H1 (cell line): Measurements from ENCODE around the gene ZNF20. TPM values are rescaled to one million over a fixed set of nuclear protein-coding genes. Genes with fewer than 3 reads are reported as not detected.

Source experiments
- CTCF ChIA-PET: fragments of 300-600 bp; sonication (Branson Sonifier 250); formaldehyde crosslinking; loops from one replicate; lab custom pipeline; 2021; ENCODE audit not compliant: partially characterized antibody; lab: Charles Lee
- POLR2A ChIA-PET: fragments of 300-600 bp; sonication (Branson Sonifier 250); formaldehyde crosslinking; loops from one replicate; lab custom pipeline; 2021; ENCODE audit warnings: inconsistent platforms; ENCODE audit not compliant: partially characterized antibody; lab: Charles Lee
- DNase-seq, 2 experiments: peaks; one replicate each; pipeline versions ENCODE4 v3.0.0 to v3.0.0-alpha.2; 2010 to 2022; ENCODE audit warnings: low spot score in 2 of 2, low read depth in 1 of 2, mixed read lengths in 1 of 2
- FAIRE-seq: peaks from 2 replicates; lab custom pipeline; 2011; peaks lifted over from hg19 to GRCh38; lab: Jason Lieb, UNC
- H2AFZ ChIP-seq: 2 replicates; pipeline ENCODE4 v1.8.1; 2012; ENCODE audit warnings: low read length, inconsistent platforms
- H2AK5ac ChIP-seq: 2 replicates; pipeline ENCODE4 v1.6.1; 2013; ENCODE audit warnings: low read depth, low read length
- H2BK120ac ChIP-seq: replicated peaks from 2 replicates; pipeline ENCODE3; 2013; ENCODE audit warnings: low read depth, low read length, inconsistent platforms
- H2BK12ac ChIP-seq: 2 replicates; pipeline ENCODE4 v1.6.1; 2013; ENCODE audit warnings: low read depth, low read length
- H2BK15ac ChIP-seq: 2 replicates; pipeline ENCODE4 v1.6.1; 2013; ENCODE audit warnings: low read length
- H2BK20ac ChIP-seq: 2 replicates; pipeline ENCODE4 v1.6.1; 2013; ENCODE audit warnings: low read length
- H2BK5ac ChIP-seq: 2 replicates; pipeline ENCODE4 v1.6.1; 2013; ENCODE audit warnings: low read depth, low read length
- H3K14ac ChIP-seq: 2 replicates; pipeline ENCODE4 v1.6.1; 2013; ENCODE audit warnings: inconsistent platforms; ENCODE audit not compliant: insufficient read length
- H3K18ac ChIP-seq: 2 replicates; pipeline ENCODE4 v1.6.1; 2013; ENCODE audit warnings: low read length; ENCODE audit errors: extremely low read depth
- H3K23ac ChIP-seq: 2 replicates; pipeline ENCODE4 v1.6.1; 2013; ENCODE audit warnings: inconsistent platforms; ENCODE audit not compliant: insufficient read length
- H3K23me2 ChIP-seq: 2 replicates; pipeline ENCODE4 v1.6.1; 2013; ENCODE audit warnings: low read depth, low read length
- H3K27ac ChIP-seq: 2 replicates; pipeline ENCODE4 v1.6.1; 2011; ENCODE audit warnings: low read depth, low read length, inconsistent platforms
- H3K27me3 ChIP-seq, 4 experiments: replicated peaks in 1 of 4; 1 replicate in 1 of 4; 2 replicates in 3 of 4; pipeline versions ENCODE4 v1.6.1 to v1.8.1; 2011 to 2013; ENCODE audit warnings: low read length in 3 of 4, mild to moderate bottlenecking in 3 of 4, inconsistent platforms in 2 of 4, mixed read lengths in 2 of 4, moderate library complexity in 1 of 4; ENCODE audit not compliant: control insufficient read depth in 3 of 4, insufficient read depth in 3 of 4; ENCODE audit errors: extremely low read depth in 1 of 4
- H3K36me3 ChIP-seq, 4 experiments: 2 replicates each; pipeline versions ENCODE4 v1.6.1 to v1.8.1; 2011 to 2013; ENCODE audit warnings: mild to moderate bottlenecking in 4 of 4, low read length in 3 of 4, moderate library complexity in 2 of 4, control low read depth in 1 of 4, inconsistent platforms in 1 of 4; ENCODE audit not compliant: insufficient read depth in 4 of 4, control insufficient read depth in 2 of 4
- H3K4ac ChIP-seq: replicated peaks from 2 replicates; pipeline ENCODE3; 2013; ENCODE audit warnings: low read length, low read depth, mixed read lengths, inconsistent platforms; ENCODE audit not compliant: insufficient read length
- H3K4me1 ChIP-seq, 4 experiments: replicated peaks in 1 of 4; 1 replicate in 1 of 4; 2 replicates in 3 of 4; pipeline versions ENCODE4 v1.6.1 to v1.8.1; 2011 to 2013; ENCODE audit warnings: low read length in 3 of 4, inconsistent platforms in 2 of 4, mixed read lengths in 1 of 4; ENCODE audit not compliant: insufficient read depth in 4 of 4, control insufficient read depth in 3 of 4
- H3K4me2 ChIP-seq, 2 experiments: 2 replicates each; pipeline versions ENCODE4 v1.6.1 to v1.8.1; 2011 to 2013; ENCODE audit warnings: low read depth in 2 of 2, low read length in 2 of 2, control low read depth in 1 of 2, inconsistent platforms in 1 of 2, mild to moderate bottlenecking in 1 of 2; ENCODE audit not compliant: insufficient read depth in 1 of 2
- H3K4me3 ChIP-seq, 4 experiments: fragments of 200-600, 300-600 bp in 1 of 4; sonication (generic), shearing (Covaris generic), sonication (Bioruptor Twin) in 1 of 4; 2 replicates each; pipeline versions ENCODE4 v1.5.1 to v1.8.1; 2011 to 2016; ENCODE audit warnings: low read length in 4 of 4, low read depth in 3 of 4, control low read depth in 2 of 4, inconsistent platforms in 2 of 4, mild to moderate bottlenecking in 2 of 4, mixed read lengths in 1 of 4, moderate library complexity in 1 of 4; ENCODE audit not compliant: insufficient read depth in 2 of 4; ENCODE audit errors: extremely low read depth in 1 of 4
- H3K56ac ChIP-seq: replicated peaks from 2 replicates; pipeline ENCODE3; 2013; ENCODE audit warnings: low read depth, mild to moderate bottlenecking, mixed read lengths, low read length, inconsistent platforms; ENCODE audit not compliant: insufficient read length
- H3K79me1 ChIP-seq: 2 replicates; pipeline ENCODE4 v1.6.1; 2013; ENCODE audit warnings: low read depth, low read length, control low read depth
- H3K79me2 ChIP-seq, 2 experiments: 2 replicates each; pipeline versions ENCODE4 v1.6.1 to v1.8.1; 2012 to 2013; ENCODE audit warnings: low read length in 2 of 2, mild to moderate bottlenecking in 2 of 2, inconsistent platforms in 1 of 2; ENCODE audit not compliant: insufficient read depth in 2 of 2, control insufficient read depth in 1 of 2
- H3K9ac ChIP-seq, 4 experiments: replicated peaks in 1 of 4; 1 replicate in 1 of 4; 2 replicates in 3 of 4; pipeline versions ENCODE4 v1.6.1 to v1.8.1; 2011 to 2013; ENCODE audit warnings: low read depth in 3 of 4, low read length in 3 of 4, control low read depth in 2 of 4, mild to moderate bottlenecking in 2 of 4, moderate library complexity in 2 of 4, inconsistent platforms in 1 of 4; ENCODE audit errors: extremely low read depth in 1 of 4
- H3K9me3 ChIP-seq, 2 experiments: 2 replicates each; pipeline versions ENCODE4 v1.6.1 to v1.8.1; 2012 to 2013; ENCODE audit warnings: mild to moderate bottlenecking in 2 of 2, moderate library complexity in 2 of 2, control low read depth in 1 of 2, inconsistent platforms in 1 of 2, low read depth in 1 of 2, low read length in 1 of 2, mixed read lengths in 1 of 2; ENCODE audit not compliant: insufficient read depth in 2 of 2
- H4K20me1 ChIP-seq, 2 experiments: replicated peaks in 1 of 2; 2 replicates each; pipeline versions ENCODE3 to v1.8.1; 2011 to 2013; ENCODE audit warnings: inconsistent platforms in 2 of 2, low read length in 2 of 2, mild to moderate bottlenecking in 1 of 2; ENCODE audit not compliant: insufficient read depth in 2 of 2, control insufficient read depth in 1 of 2
- H4K5ac ChIP-seq: 2 replicates; pipeline ENCODE4 v1.6.1; 2013; ENCODE audit warnings: low read length, low read depth, mixed read lengths, inconsistent platforms; ENCODE audit not compliant: insufficient read length
- H4K8ac ChIP-seq: 2 replicates; pipeline ENCODE4 v1.8.0; 2013; ENCODE audit warnings: mild to moderate bottlenecking, moderate library complexity, low read length, inconsistent platforms; ENCODE audit not compliant: insufficient read depth; ENCODE audit errors: extremely low read depth
- H4K91ac ChIP-seq: replicated peaks from 2 replicates; pipeline ENCODE3; 2013; ENCODE audit warnings: low read length, mixed read lengths, inconsistent platforms; ENCODE audit not compliant: insufficient read length
- ATF2 ChIP-seq: IDR thresholded peaks from 2 replicates; pipeline ENCODE4 v1.6.1; 2012; ENCODE audit warnings: low read length, inconsistent platforms
- BACH1 ChIP-seq: IDR thresholded peaks from 2 replicates; pipeline ENCODE4 v1.6.1; 2012; ENCODE audit warnings: low read length, improper control_type of control experiment
- CBX5 ChIP-seq: fragments of 300-800, 300-1000 bp; sonication (generic); IDR thresholded peaks from 2 replicates; pipeline ENCODE4 v1.7.1; 2016; ENCODE audit warnings: antibody characterized with exemption, low read length, low read depth
- GABPA ChIP-seq: IDR thresholded peaks from 2 replicates; pipeline ENCODE4 v1.6.1; 2011; ENCODE audit warnings: mild to moderate bottlenecking, low read length, moderate library complexity, borderline replicate concordance; ENCODE audit not compliant: insufficient read depth
- MAFK ChIP-seq: IDR thresholded peaks from 2 replicates; pipeline ENCODE4 v1.6.1; 2012; ENCODE audit warnings: low read depth, mild to moderate bottlenecking, improper control_type of control experiment, low read length
- RAD21 ChIP-seq, 2 experiments: IDR thresholded peaks in 1 of 2; conservative IDR thresholded peaks in 1 of 2; 2 replicates each; pipeline ENCODE4 v1.6.1; 2011; ENCODE audit warnings: low read depth in 2 of 2, low read length in 2 of 2, improper control_type of control experiment in 1 of 2, inconsistent platforms in 1 of 2, mild to moderate bottlenecking in 1 of 2, moderate library complexity in 1 of 2
- SIX5 ChIP-seq: IDR thresholded peaks from 2 replicates; pipeline ENCODE4 v1.6.1; 2011; ENCODE audit warnings: mild to moderate bottlenecking, low read depth, low read length
- SP2 ChIP-seq: IDR thresholded peaks from 2 replicates; pipeline ENCODE4 v1.6.1; 2012; ENCODE audit warnings: mild to moderate bottlenecking, low read length, inconsistent platforms
- TCF12 ChIP-seq: IDR thresholded peaks from 2 replicates; pipeline ENCODE4 v1.6.1; 2011; ENCODE audit warnings: low read depth, mild to moderate bottlenecking, low read length
- WGBS, 2 experiments: shearing (Covaris generic) in 1 of 2; methylation state at CpG; one replicate each; pipeline versions ENCODE4 v1.1.6 to v1.1.7; 2013 to 2015; ENCODE audit warnings: low lambda C conversion rate in 2 of 2, mixed read lengths in 2 of 2, inconsistent platforms in 1 of 2, low coverage in 1 of 2, missing lambda C conversion rate in 1 of 2; ENCODE audit not compliant: insufficient replicate concordance in 2 of 2, insufficient coverage in 1 of 2, insufficient read length in 1 of 2; ENCODE audit errors: extremely low coverage in 1 of 2, missing lambda C conversion rate in 1 of 2; 5-methylcytosine and 5-hydroxymethylcytosine counted together
- polyA plus RNA-seq, 7 experiments: library from polyadenylated mRNA; depleted of rRNA in 3 of 7; stranded (reverse) in 5 of 7; unstranded in 2 of 7; fragments of >200 nt in 5 of 7; fragments of 200-250 nt in 2 of 7; gene quantifications; 1 replicate in 5 of 7; 2 replicates in 1 of 7; 4 replicates in 1 of 7; pipeline versions ENCODE4 v1.2.1 to v1.2.3, GENCODE V29; 2011 to 2013; ENCODE audit warnings: missing spikeins in 2 of 7, mixed read lengths in 2 of 7
- total RNA-seq: library from RNA; stranded (reverse); fragmentation: NEBNext Ultra II Directional; extraction: Animal tissue kit (Norgen Biotek cat#: 25700); gene quantifications from 2 replicates; pipeline ENCODE4 v1.2.1, GENCODE V29; 2021
- TF ChIP-seq, protein P1 (sequence below): IDR thresholded peaks from 2 replicates; pipeline ENCODE4 v1.6.1; 2011; ENCODE audit warnings: low read depth, mild to moderate bottlenecking, low read length; ENCODE audit not compliant: insufficient read depth
- TF ChIP-seq, protein P2 (sequence below): IDR thresholded peaks from 2 replicates; pipeline ENCODE4 v1.6.1; 2012; ENCODE audit warnings: inconsistent platforms

The ZNF20 gene
- total and polyA plus RNA-seq, 2 of the 8 experiments (the other 6 are each of a cell fraction or from before 2014, with no cell fraction given) = 1.6 to 9.0 TPM

DNA sequence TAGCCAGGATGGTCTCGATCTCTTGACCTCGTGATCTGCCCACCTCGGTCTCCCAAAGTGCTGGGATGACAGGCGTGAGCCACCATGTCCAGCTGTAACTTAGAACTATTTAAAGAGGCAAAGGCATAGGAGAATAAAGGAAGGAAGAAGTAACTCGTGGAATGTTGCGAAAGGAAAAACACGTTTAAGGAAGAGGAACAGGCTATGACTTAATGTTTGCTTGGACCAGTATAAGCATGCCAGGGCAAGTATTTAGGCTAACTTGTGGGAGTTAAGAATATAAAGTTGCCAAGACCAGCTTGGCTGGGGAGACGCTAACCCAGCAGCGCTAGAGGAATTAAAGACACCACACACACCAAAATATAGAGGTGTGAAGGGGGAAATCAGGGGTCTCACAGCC lies 42.1 kb downstream of the ZNF20 start:
- Histone ChIP-seq H3K18ac (no peak overlapping the region), H3K4me1 (no peaks in the 10 kb centered on the region; a peak in 1 of 7 replicates), H3K79me1 (peaks cover 3% of the 10 kb centered on the region; the same call in 1 of the 2 replicates), H2AFZ (no peak overlapping the region), H3K79me2 (peaks cover 0 to 62% of the 10 kb centered on the region in 2 experiments; a peak in 3 of 4 replicates), H3K4ac (no peak overlapping the region), H4K5ac (no peak overlapping the region), H2BK120ac (no peak overlapping the region), H2AK5ac (no peak overlapping the region), H4K8ac (no peak overlapping the region), H3K27ac (no peak overlapping the region), H2BK20ac (no peak overlapping the region), H4K20me1 (no peaks in the 10 kb centered on the region), H3K4me2 (no peak overlapping the region), H4K91ac (no peak overlapping the region), H2BK12ac (no peak overlapping the region), H3K9ac (no peak overlapping the region), H3K9me3 (peaks cover 13 to 16% of the 10 kb centered on the region in 2 experiments; a peak in 2 of 4 replicates), H3K23ac (no peak overlapping the region), H2BK15ac (no peak overlapping the region), H3K14ac (no peak overlapping the region), H3K27me3 (no peaks in the 10 kb centered on the region), H3K36me3 (peaks cover 2 to 50% (median 23%) of the 10 kb centered on the region in 4 experiments; a peak in 6 of 8 replicates), H3K23me2 (0 out of 2 replicates have a peak, but pooled peaks cover 2% of the 10 kb centered on the region), H2BK5ac (no peak overlapping the region), H3K56ac (no peak overlapping the region), H3K4me3 (no peak overlapping the region)
- ChIA-PET POLR2A (interaction anchor here (0.9 to 1.9 kb wide), 4 partner anchors 20 to 59 kb away, joined by 3 to 7 read pairs (median 4); partner anchors contain the start of genes ZNF625 and ZNF878), CTCF (interaction anchor here (1.0 to 1.6 kb wide), 4 partner anchors 29 to 218 kb away, joined by 3 to 5 read pairs (median 4); partner anchors contain the start of gene ZNF20)
- 86% methylated on average over 7 of the region's 9 CpGs; no CpG with 5 or more reads in 1 of the 2 experiments for WGBS, 2 experiments
- DNase-seq (no peak), FAIRE-seq (no peak)
- TF ChIP-seq SP2 (no peak), CBX5 (no peak), GABPA (no peak), TCF12 (no peak), RAD21 (IDR thresholded peaks at IDR 0.05 in 1 of 2, conservative IDR thresholded peaks at IDR 0.05 in 1 of 2; ENCODE audit: low read depth in 2 of 2, low read length in 2 of 2) (no peak), BACH1 (no peak), SIX5 (no peak), ATF2 (no peak), MAFK (no peak)
- TF ChIP-seq, protein P1, sequence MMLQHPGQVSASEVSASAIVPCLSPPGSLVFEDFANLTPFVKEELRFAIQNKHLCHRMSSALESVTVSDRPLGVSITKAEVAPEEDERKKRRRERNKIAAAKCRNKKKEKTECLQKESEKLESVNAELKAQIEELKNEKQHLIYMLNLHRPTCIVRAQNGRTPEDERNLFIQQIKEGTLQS = no peak
- TF ChIP-seq, protein P2, sequence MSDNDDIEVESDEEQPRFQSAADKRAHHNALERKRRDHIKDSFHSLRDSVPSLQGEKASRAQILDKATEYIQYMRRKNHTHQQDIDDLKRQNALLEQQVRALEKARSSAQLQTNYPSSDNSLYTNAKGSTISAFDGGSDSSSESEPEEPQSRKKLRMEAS = no peak
